Activated naive CD4-positive, alpha-beta T cell treated with anti-CD3 and anti-CD28 coated beads, Interleukin-2, amount 50 U/mL, for 72 hours (primary cell): ENCODE data around the gene FRAT1. TPM values are rescaled to one million over a fixed set of nuclear protein-coding genes. Genes with fewer than 3 reads are reported as not detected.

Source experiments
- ATAC-seq, 2 donors: fragments of 150-1000 bp; cut with Tn5 transposase; 2 replicates each; pipeline ENCODE4 v1.10.0; 2021; ENCODE audit warnings: mild to moderate bottlenecking in 2 of 2, moderate library complexity in 2 of 2
- DNase-seq, 2 donors: peaks; one replicate each; pipeline ENCODE4 v3.0.0; 2021 to 2022; ENCODE audit warnings: low spot score in 2 of 2
- H3K27ac Mint-ChIP-seq, 2 donors: one replicate each; pipeline ENCODE4 v1.8.0; 2022; ENCODE audit warnings: mild to moderate bottlenecking in 2 of 2, mixed read lengths in 2 of 2
- H3K36me3 Mint-ChIP-seq, 2 donors: one replicate each; pipeline ENCODE4 v1.8.0; 2022; ENCODE audit warnings: mixed read lengths in 2 of 2
- H3K9me3 Mint-ChIP-seq, 2 donors: one replicate each; pipeline ENCODE4 v1.8.0; 2022; ENCODE audit warnings: mixed read lengths in 2 of 2
- total RNA-seq, 2 donors: library from RNA; stranded (reverse); gene quantifications; one replicate each; pipeline ENCODE4 v1.2.3, GENCODE V29; 2022

The FRAT1 gene
- total RNA-seq, 2 donors from 2014 or later = 2.7 to 4.0 TPM

DNA sequence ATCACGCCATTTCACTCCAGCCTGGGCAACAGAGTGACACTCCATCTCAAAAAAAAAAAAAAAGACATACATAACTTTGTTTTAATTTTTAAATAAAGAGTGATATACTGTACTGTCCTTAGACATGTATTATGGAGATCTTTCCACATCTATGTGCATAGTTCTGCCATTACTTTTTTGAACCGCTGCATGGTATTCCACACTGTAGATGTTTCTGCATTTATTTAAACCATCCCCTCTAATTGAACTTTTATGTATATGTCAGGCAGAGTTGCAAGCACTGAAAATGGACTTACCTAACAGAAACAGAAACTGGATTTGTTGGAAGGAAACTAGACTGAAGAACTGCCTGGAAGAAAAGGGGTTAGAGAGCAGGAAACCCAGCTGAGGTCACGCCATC is 18.1 kb upstream of the FRAT1 start:
- no peak for ATAC-seq
- no peaks in the 10 kb centered on the region for H3K36me3 Mint-ChIP-seq
- no peak overlapping the region for H3K27ac Mint-ChIP-seq
- no peaks in the 10 kb centered on the region for H3K9me3 Mint-ChIP-seq
- DNase-seq = no peak

GRCh38 chr10:97302088-97302791 is 16.8 kb upstream of the FRAT1 start:
- H3K36me3 Mint-ChIP-seq = no peaks in the 10 kb centered on the region
- no peak for DNase-seq
- H3K9me3 Mint-ChIP-seq = no peaks in the 10 kb centered on the region
- no peak overlapping the region for H3K27ac Mint-ChIP-seq
- ATAC-seq = no peak

- Mint-ChIP-seq H3K9me3 (no peaks in the 10 kb centered on the region), H3K27ac (no peak overlapping the region), H3K36me3 (no peaks in the 10 kb centered on the region)
- ATAC-seq = no peak
- DNase-seq = no peak
These were observed 11.6 kb upstream of the FRAT1 start for GRCh38 chr10:97307441-97307840.

DNA sequence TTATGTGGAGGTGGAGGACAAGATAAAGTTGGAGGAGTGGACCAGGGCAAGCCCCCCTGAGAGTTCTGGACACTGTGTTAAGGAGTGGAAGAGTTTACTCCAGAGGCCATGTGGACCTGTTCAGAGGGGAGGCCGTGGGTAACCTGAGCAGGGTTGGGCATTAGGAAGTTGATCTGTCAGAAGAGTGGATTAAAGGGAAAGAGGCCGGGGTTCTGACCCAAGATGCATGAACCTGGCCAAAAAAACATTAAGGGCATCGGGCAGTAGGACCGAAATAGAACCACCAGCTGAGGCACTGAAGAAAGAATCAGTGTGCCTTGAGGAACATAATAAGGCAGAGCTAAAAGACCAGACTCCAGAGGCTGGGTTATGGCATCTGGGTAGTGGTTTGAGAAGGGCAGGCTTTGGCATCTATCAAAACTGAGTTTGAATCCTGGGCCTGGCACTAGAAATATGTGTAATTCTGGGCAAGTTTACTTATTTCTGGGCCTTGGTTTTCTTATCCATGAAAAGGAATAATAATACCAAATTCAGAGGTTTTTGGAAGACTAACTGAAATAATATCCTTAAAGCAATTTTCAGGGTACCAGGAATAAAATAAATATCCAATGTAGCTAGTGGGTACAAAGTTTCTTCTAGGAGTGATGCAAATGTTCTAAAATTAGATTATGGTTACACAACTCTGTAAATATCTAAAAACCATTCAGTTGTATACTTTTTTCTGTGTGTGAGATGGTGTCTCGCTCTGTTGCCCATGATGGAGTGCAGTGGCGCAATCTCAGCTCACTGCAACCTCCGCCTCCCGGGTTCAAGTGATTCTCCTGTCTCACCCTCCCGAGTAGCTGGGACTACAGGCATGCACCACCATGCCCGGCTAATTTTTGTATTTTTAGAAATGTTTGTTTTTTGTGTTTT is 10.9 kb upstream of the FRAT1 start:
- ATAC-seq (no peak), DNase-seq (no peak)
- H3K27ac Mint-ChIP-seq = no peak overlapping the region
- no peaks in the 10 kb centered on the region for H3K36me3 Mint-ChIP-seq
- no peaks in the 10 kb centered on the region for H3K9me3 Mint-ChIP-seq

- Mint-ChIP-seq H3K27ac (no peak overlapping the region), H3K9me3 (no peaks in the 10 kb centered on the region), H3K36me3 (no peaks in the 10 kb centered on the region)
- DNase-seq (no peak), ATAC-seq (no peak)
These were observed 7.9 kb upstream of the FRAT1 start for GRCh38 chr10:97311111-97311626.

GRCh38 chr10:97312897-97313296 is 6.2 kb upstream of the FRAT1 start:
- Mint-ChIP-seq H3K9me3 (no peaks in the 10 kb centered on the region), H3K27ac (no peak overlapping the region), H3K36me3 (no peaks in the 10 kb centered on the region)
- DNase-seq (no peak), ATAC-seq (no peak)

- Mint-ChIP-seq H3K9me3 (no peaks in the 10 kb centered on the region), H3K27ac (no peak overlapping the region), H3K36me3 (no peaks in the 10 kb centered on the region)
- ATAC-seq (no peak), DNase-seq (no peak)
These were observed 4.4 kb upstream of the FRAT1 start for GRCh38 chr10:97314671-97315070.

GRCh38 chr10:97319671-97320479 is 804 bp downstream of the FRAT1 start:
- Mint-ChIP-seq H3K9me3 (no peaks in the 10 kb centered on the region), H3K27ac (peak overlapping the region; percentile 46 to 85), H3K36me3 (peaks cover 0 to 8% of the 10 kb centered on the region in 2 donors)
- ATAC-seq = peak; percentile 46 to 57
- DNase-seq = peak; percentile 60 to 67

DNA sequence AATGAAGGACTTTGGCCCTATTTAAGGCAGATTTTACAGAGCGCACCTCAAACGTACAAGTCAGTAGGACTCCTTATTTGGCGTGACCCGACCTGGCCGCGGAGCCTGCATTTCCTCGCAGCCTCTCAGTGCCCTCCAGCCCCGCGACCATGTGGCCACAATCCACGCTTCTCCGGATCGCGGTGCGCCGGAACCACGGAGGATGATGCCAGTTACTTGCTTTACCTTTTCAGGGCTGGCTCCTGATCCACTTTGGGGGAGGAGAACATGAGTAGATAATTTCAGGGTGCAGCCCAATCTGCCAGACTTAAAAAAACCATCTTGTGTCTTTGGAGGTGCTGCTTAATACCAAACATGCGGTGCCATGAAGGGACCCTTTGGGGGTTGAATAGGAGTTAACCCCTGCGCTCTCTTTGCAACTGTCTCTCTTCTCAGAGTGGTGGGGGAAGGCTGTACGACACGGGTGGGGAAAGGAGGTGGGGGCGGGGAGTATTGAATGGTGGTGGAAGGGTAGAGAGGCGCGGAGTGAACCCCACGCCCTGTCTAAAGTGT is 1.5 kb downstream of the FRAT1 start:
- no peaks in the 10 kb centered on the region for H3K9me3 Mint-ChIP-seq
- peaks cover 0 to 8% of the 10 kb centered on the region in 2 donors for H3K36me3 Mint-ChIP-seq
- ATAC-seq (peak; percentile 15 to 23), DNase-seq (peak in 1 of 2 donors; percentile 40)
- H3K27ac Mint-ChIP-seq = peak overlapping the region; percentile 46 to 85

DNA sequence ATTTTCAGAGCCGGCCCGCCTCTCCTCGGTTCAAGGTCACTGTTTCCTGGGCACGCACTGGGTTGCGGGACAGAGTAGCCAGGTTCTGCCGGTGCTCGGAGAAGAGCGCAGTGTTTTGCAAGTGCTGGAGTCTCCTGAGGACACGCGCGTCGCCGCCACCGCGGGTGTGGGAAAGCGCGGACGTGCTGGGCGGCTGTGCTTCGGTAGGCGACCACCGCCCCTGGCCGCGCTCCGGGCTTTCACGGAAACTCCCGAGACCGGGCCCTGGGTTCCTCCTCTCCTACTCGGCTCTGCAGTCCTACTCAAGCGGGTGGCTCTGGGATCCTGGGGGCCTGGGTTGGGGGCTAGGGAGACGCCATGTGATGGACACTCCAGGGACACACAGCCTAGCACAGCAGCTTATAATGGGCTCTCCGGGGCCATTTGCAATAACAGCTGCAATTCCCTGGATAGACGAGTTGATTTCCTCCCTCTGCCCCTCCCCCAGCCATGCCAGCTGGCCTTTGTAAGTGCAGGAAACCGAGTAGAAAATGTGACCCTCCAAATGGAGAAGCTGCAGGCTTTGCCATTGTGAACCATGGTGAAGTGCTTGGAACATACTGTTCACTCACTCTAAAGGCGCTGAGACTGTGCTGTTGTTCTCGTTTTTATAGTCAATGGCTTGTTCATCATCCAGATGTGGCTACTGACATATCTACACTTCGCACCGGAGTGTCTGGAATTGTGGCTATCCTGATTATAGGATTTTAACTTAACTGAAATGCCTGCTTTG is 2.1 kb downstream of the FRAT1 start:
- ATAC-seq (no peak), DNase-seq (peak in 1 of 2 donors; percentile 8)

DNA sequence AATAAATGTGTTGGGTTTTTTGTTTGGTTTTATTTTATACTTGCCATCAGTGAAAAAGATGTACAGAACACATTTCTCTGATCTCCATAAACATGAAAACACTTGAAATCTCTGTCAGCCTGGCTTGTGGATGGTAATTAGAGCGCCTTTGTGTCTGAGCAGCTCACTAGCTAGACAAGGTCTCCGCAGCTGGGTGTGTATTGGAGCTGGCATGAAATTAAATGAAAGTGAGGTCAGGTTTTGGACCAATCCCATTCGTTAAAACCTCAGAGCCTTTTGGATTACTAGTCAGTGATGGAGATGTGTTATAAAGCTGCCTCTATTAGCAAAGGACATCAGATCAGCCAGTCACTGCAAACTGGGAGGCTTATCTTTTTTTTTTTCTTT is 2.7 kb downstream of the FRAT1 start:
- H3K27ac Mint-ChIP-seq = no peak overlapping the region
- no peaks in the 10 kb centered on the region for H3K9me3 Mint-ChIP-seq
- ATAC-seq (no peak), DNase-seq (no peak)
- peaks cover 0 to 8% of the 10 kb centered on the region in 2 donors for H3K36me3 Mint-ChIP-seq

More for the DNA sequence above, 2.1 kb downstream of the FRAT1 start:
- Mint-ChIP-seq H3K27ac (peak overlapping the region; percentile 46 to 85), H3K36me3 (peaks cover 0 to 8% of the 10 kb centered on the region in 2 donors), H3K9me3 (no peaks in the 10 kb centered on the region)

GRCh38 chr10:97323501-97323900 is 4.4 kb downstream of the FRAT1 start:
- H3K27ac Mint-ChIP-seq = no peak overlapping the region
- ATAC-seq = no peak
- H3K9me3 Mint-ChIP-seq = no peaks in the 10 kb centered on the region
- peaks cover 0 to 8% of the 10 kb centered on the region in 2 donors for H3K36me3 Mint-ChIP-seq
- no peak for DNase-seq

GRCh38 chr10:97325754-97326153 is 6.7 kb downstream of the FRAT1 start:
- DNase-seq = no peak
- ATAC-seq = no peak
- Mint-ChIP-seq H3K27ac (no peak overlapping the region), H3K9me3 (no peaks in the 10 kb centered on the region), H3K36me3 (no peaks in the 10 kb centered on the region)

DNA sequence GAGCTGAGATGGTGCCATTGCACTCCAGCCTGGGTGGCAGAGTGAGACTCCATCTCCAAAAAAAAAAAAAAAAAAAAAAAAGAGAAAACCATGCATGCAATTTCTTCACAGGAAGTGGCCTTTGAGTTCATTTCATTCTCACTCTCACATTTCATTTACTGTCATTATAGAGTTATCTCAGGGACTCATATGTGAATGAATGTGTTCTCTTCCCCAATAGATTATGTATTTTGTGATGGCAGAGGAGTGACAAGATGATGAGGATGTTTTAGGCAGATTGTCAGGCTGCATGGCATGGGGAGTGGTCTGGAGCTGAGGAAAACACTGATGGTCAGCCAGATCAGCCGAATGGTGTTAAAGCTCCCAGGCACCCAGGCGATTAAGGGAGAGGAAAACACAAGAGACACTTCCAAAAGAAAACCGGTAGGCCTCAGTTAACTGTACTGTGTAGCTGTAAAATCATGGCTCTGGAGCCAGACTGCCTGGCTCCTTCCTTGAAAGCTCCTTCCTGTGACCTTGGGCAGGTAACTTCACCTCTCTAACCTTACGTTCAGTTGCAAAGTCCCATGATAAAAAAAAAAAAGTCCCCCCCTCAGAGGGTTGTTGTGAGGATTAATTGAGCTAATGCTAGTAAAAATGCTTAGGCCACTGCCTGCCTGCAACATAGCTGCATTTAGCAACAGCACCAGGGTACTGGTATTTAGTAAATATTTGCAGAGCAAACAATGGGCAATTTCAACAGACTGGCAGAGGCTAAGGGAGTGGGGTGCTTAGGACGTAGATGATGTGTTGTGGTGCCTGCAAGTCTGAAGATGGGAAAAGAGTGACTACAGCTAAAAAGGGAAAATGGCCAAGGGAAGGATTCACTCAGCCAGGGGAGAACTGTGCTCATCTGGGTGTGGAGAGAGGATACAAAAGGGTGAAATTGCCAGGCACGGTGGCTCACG is 8.6 kb downstream of the FRAT1 start:
- Mint-ChIP-seq H3K9me3 (no peaks in the 10 kb centered on the region), H3K36me3 (peaks cover 6% of the 10 kb centered on the region in 2 donors), H3K27ac (peak overlapping the region; percentile 67 to 94)
- DNase-seq = no peak
- ATAC-seq = peak; percentile 54 to 65
